Astrocyte of the cerebellum (primary cell): ENCODE results near the gene MAGOHB.
"Not testable (repeated sequence)": the region's sequence is repeated elsewhere in the genome, so short reads cannot be mapped to it uniquely, and the experiment has no call there.

Experiments used
- DNase-seq: peaks from one replicate; pipeline ENCODE4 v3.0.0-alpha.2; 2011; ENCODE audit warnings: low read depth
- H3K4me3 ChIP-seq: 2 replicates; pipeline ENCODE4 v1.5.1; 2011; ENCODE audit warnings: mild to moderate bottlenecking, low read depth, low read length, moderate library complexity
- CTCF ChIP-seq: IDR thresholded peaks from 2 replicates; pipeline ENCODE4 v1.5.1; 2012; ENCODE audit warnings: low read length, low read depth, moderate library complexity, mild to moderate bottlenecking; ENCODE audit errors: missing control alignments
- in situ Hi-C: cut with HindIII; loops from 2 replicates; pipeline ENCODE4 v1.10.0; 2017; ENCODE audit warnings: low sequenced_read_pairs

Gene MAGOHB

GRCh38 chr12:10615532-10615931 lies 2.1 kb upstream of the MAGOHB start:
- in situ Hi-C loops: no loop called here
- no peak for TF ChIP-seq CTCF
- no peak overlapping the region for H3K4me3 ChIP-seq
- DNase-seq: no peak

- H3K4me3 ChIP-seq: peak overlapping the region; percentile 64
- in situ Hi-C loops: no loop called here
- TF ChIP-seq CTCF: no peak
- no peak for DNase-seq
Observed at GRCh38 chr12:10614056-10614370, 604 bp upstream of the MAGOHB start.

GRCh38 chr12:10612984-10613348 lies 443 bp downstream of the MAGOHB start:
- DNase-seq: no peak
- H3K4me3 ChIP-seq: peak overlapping the region; percentile 64
- in situ Hi-C loops: no loop called here

GRCh38 chr12:10612110-10612509 lies 1.3 kb downstream of the MAGOHB start:
- peak overlapping the region; percentile 64 for H3K4me3 ChIP-seq
- TF ChIP-seq CTCF: no peak
- in situ Hi-C loops: no loop called here
- no peak for DNase-seq

More at GRCh38 chr12:10612984-10613348, 443 bp downstream of the MAGOHB start:
- no peak for TF ChIP-seq CTCF

GRCh38 chr12:10611258-10611657 lies 2.2 kb downstream of the MAGOHB start:
- DNase-seq, H3K4me3 ChIP-seq, in situ Hi-C loops: not testable (repeated sequence)

GRCh38 chr12:10610188-10610587 lies 3.2 kb downstream of the MAGOHB start:
- no peak for TF ChIP-seq CTCF
- DNase-seq: no peak
- in situ Hi-C loops: no loop called here
- H3K4me3 ChIP-seq: no peak overlapping the region

- in situ Hi-C loops: no loop called here
- peak; percentile 60 for TF ChIP-seq CTCF
- peak; percentile 5 for DNase-seq
- H3K4me3 ChIP-seq: no peak overlapping the region
Observed at GRCh38 chr12:10607885-10608458, 5.4 kb downstream of the MAGOHB start.
